AG20443 (cell line): Measurements from ENCODE around the gene LGALS9B.
"Not testable (repeated sequence)": the region's sequence is repeated elsewhere in the genome, so short reads cannot be mapped to it uniquely, and the experiment has no call there.

Experiments used
- DNase-seq: peaks from one replicate; pipeline ENCODE4 v3.0.0; 2012; ENCODE audit warnings: low spot score, mixed read lengths

LGALS9B gene

DNA sequence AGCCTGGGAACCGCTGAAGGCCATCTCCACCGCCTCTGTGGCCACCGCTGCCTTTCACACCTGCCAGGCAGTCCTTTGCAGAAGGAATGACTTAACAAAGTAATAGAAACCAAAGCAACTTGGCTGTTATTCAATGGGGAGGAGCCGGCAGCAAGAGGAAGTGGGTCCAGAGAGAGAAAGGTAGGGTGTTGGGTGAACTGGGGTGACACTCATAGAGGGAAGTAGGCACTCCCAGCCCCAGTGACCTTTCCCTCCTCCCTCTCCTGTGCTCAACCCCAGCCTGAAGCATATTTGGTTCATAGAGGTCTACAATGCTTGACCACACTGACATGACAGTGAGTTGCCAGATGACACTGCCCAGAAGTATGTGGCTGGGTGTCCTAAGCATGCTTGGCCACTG is at the start of gene LGALS9B:
Gene LGALS9B, minus strand, starts transcription at position 93 of the 400 bp plus-strand sequence. Its CDS starts 69 bp downstream, at position 24.
- DNase-seq = not testable (repeated sequence)

DNA sequence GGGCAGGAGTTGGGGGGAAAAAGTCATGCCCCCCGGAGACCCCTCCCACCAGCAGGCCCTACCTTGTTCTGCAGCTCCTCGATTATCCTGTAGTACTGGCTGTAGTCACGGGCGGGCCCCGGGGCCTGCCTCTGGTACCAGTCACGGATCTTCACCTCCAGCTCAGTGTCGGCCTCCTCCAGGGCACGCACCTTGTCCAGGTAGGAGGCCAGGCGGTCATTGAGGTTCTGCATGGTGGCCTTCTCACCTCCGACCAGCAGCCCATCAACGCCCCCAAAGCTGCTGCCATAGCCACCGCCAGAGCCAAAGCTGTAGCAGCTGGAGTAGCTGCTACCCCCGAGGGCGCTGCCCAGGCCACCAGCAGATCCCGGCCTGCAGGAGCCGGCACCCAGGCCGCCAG is 49.6 kb upstream of the LGALS9B start:
- not testable (repeated sequence) for DNase-seq

DNA sequence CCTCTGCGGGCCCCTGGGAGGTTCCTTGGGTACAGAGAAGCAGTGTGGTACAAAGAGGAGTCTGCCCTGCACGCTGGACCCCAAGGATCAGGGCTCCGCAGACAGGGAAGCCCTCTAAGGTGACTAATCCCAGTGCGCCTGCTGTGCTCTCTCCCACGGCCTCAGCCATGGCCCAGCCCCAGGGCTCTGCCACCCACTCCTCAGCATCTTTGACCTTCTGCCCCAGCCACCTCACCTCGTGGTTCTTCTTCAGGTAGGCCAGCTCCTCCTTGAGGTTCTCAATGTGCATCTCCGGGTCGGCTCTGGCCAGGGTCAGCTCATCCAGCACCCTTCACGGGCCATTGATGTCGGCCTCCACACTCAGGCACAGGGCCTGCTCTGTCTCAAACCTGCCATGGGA is 47.8 kb upstream of the LGALS9B start:
- DNase-seq = not testable (repeated sequence)

DNA sequence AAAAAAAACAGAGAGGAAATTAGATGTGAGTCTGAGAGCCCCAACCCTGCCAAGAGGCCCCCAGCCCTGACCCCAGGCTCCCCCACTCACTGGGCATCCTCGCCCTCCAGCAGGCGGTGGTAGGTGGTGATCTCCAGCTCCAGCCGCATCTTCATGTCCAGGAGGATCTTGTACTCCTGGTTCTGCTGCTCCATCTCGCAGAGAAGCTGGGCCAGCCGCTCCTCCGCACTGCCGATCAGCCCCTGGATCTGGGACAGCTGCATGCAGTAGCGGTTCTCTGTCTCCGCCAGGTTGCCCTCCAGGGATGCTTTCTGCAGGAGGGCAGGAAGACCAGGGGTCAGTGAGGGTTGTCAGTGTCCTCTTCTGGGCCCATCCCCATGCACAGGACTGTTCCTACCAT is 46.2 kb upstream of the LGALS9B start:
- not testable (repeated sequence) for DNase-seq

DNA sequence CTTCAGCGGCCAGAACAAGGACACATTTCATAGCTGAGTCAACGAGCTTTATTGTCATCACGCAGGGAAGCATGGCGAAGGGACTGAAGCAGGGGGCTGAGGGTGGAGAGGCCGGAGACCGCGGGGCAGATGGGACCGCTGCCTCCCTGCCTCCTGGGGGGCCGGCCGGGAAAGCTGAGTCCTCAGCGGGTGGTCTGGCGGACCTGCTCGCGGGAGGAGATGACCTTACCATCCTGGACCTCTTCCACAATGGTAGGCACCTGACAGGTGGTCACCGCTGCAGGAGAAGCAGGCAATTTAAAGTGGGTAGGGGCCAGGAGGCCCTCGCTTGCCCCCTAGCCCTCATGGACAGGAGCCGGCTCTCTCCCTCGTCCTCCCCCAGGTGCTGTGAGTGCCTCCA is 45.0 kb upstream of the LGALS9B start:
- DNase-seq = not testable (repeated sequence)

DNA sequence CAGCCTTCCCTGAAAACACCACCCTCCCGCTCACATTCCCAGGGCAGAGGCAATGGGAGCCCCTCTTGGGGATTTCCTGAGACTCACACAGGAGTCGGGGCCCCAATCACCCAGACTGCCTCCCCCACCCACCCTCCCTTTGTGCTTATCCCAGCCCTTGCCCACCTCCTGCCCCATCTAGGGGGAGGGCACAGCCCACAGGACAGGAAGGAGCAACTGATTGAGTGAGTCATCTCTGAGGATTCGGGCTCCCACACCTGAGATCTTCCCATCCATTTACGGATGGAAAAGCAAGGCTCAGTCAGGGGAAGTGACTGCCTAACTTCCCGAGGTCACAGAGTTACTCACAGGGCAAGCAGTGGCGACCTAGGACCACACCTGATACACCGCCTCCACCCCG is 44.4 kb upstream of the LGALS9B start:
- DNase-seq = not testable (repeated sequence)

DNA sequence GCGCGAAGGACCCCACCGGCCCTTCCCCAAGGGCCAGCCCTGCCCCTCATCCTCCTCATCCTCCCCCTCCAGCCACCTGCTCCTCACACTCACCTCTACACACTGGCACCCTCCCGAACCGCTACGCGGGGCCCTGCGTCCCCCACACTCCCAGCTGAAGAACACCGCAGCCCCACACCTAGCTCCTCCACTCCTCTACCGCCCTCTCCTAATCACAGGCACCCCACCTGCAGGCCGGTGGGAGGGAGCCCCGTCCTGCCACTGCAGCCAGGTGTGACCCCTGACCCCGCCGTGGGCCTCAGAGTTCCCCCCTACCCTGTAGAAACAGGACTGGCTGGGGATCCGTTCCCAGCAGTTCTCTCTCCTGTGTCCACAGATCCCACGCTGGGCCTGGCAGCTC is 38.0 kb upstream of the LGALS9B start:
- not testable (repeated sequence) for DNase-seq

DNA sequence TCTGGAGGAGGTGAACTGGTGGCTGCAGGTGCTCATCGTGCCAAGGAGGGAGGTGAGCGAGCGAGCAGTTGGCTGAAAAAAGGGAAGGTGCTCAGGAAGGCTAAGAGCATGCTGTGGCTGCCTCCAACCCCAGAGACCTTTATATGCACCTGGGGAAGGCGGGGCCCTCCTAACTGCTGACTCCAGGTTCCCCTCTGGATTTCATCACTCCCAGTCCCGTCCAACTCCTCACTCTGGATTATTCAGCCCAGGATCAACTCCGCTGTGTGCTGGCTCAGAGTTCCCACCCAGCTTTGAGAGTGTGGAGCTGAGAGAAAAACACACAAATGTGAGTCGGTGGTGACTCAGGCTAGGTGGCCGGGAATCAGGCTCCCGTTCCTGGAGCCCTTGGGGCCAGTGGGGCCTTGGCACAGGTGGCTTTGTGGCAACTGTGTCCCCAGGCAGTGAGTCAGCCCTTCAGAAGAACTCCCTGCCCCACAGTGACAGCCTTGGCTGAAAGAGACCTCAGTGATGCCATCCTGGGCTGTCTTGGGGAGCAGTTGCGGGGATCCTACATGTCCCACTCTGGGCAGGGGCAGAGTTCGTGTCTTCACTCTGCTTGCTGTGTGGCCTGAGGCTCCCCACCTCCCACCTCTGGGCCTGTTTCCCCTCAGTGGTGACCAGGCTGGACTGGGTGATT is 37.2 kb upstream of the LGALS9B start:
- not testable (repeated sequence) for DNase-seq

DNA sequence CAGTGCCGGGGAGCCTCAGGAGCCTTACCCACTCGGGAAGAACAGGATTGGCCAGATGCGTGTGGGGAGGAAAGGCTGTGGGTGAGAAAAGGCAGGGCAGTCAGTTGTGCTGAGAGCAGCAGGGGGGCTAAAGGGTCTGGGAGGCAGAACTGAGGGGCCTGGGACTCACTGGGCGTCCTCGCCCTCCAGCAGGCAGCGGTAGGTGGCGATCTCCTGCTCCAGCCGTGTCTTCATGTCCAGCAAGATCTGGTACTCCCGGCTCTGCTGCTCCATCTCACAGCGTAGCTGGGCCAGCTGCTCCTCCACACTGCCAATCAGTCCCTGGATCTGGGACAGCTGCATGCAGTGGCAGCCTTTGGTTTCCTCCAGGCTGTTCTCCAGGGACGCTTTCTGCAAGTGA is 34.6 kb upstream of the LGALS9B start:
- not testable (repeated sequence) for DNase-seq

DNA sequence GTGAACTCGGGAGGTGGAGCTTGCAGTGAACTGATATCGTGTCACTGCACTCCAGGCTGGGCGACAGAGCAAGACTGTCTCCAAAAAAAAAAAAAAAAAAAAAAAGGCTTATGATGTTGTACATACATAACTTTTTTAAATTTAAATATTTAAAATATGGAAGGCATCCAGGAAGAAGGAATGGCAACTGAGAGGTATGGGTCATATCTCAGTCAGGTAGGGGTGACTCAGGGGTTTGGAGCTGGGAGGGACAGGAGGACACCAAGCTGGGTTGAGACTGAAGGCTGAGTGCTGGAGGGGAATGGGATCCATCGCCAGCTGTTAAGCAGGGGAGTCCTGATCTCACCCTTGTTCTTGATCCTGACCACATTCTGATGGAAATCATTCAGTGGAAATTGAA is 33.0 kb upstream of the LGALS9B start:
- DNase-seq = not testable (repeated sequence)

DNA sequence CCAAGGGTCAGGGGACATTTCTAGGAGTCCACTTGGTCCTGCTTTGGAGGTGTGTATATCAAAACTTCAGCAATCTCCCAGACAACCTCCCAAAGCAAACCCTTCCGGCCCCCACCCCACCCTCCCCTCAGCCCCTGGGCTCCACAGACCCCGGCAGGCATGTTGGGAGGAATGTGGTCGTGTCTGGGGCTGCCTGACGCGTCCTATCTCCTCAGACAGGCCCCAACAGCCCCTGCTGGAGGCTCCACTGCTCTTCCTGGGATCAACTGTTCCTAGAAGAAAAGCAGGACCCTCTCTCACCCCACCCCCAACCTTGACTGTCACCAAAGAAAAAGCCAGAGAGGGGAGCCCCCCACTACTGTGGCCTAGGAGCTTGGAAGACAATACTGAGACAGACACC is 28.1 kb upstream of the LGALS9B start:
- DNase-seq = not testable (repeated sequence)

DNA sequence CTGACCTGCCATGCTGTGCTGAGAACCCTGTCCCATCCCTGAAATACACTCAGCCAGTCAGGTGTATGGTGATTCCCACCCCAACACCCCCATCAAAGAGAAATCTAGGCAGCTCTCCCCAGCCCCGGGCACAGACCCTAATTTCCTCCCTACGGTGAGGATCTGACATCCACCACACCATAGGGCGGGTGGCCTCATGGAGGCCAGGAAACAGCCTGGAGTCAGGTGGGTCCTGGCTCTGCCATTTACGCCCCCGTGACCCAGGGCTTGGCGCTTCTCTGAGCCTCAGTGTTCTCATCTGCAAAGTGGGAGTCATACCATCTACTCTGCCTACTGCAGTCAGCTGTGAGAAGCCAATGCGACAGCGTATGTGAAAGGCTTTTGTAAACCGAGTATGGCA is 27.4 kb upstream of the LGALS9B start:
- not testable (repeated sequence) for DNase-seq

DNA sequence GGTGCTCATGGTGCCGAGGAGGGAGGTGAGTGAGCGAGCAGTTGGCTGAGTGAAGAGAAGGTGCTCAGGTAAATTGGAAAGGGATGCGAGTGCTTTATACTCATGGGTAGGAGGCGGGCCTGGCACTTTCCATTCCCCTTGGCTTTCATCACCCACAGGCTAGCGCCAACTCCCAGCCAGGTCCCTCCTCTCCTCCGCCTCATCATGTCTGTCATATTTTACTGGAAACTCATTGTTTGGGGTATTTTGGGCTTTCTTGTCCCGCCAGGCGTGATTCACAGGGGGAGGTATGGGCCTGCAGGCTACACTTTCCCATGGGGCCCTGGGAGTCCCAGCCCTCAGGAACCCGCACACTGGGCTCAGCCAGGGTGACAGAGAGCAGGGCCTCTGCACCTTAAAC is 26.8 kb upstream of the LGALS9B start:
- DNase-seq = not testable (repeated sequence)

DNA sequence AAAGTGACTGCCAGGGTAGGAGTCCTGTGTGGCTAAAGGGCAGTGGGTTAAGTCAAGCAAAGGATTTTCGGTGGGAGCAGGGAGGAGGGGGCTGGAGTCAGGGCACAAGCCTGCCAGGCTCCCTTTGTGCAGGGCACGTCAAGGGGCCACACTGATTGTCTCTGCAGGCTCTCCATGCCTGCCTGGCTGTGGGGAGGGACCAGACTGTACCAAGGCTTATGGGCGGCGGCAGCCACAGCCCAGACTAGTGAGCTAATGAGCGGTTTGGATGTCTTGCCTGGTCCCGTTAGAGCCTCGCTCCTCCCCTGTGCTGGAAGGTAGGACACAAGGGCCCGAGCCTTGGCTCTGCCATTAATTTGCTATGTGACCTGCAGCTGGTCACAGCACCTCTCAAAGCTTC is 25.6 kb upstream of the LGALS9B start:
- DNase-seq = not testable (repeated sequence)

DNA sequence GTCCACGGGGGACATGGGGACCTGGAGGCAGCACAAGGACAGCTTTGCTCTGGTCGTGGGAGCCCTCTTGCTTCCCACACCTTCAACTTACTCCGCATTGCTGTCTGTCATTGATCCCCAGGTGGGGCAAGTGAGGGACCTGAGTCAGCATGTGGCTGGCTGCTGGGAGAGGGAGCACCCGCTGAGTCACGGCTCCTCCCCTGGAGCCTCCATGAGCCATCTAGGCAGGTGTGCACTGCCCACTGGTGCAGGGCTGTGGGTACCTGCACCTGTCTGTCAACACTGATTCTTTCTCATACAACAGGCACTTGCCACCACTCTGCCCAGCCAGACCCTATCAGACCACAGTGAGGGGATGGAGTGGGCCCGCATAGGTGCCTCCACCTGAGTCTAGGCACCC is 24.8 kb upstream of the LGALS9B start:
- DNase-seq = not testable (repeated sequence)

DNA sequence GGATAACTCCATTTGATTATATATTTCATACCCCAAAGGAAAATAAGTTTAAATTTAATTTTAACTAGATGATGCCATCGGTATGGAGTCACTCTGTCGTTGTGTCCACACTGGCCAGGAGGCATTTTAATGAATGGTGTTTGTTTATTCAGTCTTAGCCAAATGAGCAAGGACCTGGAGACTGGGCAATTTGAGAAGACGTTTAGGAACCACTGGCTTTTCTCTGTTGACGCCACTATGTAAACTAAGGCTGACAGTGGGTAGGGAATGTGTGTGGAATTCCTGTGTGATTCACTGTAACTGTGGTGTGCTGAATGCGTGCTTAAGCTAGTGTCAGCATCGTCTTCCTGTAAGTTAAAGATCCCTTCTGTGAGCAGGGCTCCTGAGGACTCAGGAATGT is 17.6 kb upstream of the LGALS9B start:
- not testable (repeated sequence) for DNase-seq

DNA sequence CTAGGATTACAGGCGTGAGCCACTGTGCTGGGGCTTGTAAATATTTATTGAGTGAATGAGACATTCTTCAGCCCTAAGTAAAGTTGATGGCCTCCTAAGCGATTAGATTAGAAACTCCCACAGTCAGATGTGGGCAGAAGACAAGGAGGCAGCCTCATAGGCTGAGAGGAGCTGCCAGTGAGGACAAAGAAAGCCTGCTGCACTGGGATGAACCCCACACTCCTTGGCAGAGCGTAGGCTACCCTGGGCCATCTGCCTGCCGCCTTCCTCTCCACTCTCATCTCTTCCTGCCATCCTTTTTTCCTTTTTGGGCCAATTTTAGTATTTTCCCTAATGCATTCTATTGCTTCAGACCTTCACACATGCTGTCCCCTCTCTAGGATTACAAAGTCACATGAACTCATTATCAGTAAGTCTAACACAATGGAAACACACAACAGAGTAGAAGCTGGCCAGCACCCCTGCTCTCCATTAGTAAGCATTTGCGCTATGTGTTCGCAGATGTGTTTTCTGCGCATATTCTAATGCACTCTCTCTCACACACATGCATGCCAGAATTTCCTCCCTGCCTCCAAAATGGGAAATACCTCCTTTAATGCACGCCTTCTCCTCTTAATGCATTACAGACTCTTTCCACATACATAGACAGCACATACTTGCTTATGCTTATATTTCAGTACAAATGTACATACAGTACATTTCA is 12.7 kb upstream of the LGALS9B start:
- not testable (repeated sequence) for DNase-seq

DNA sequence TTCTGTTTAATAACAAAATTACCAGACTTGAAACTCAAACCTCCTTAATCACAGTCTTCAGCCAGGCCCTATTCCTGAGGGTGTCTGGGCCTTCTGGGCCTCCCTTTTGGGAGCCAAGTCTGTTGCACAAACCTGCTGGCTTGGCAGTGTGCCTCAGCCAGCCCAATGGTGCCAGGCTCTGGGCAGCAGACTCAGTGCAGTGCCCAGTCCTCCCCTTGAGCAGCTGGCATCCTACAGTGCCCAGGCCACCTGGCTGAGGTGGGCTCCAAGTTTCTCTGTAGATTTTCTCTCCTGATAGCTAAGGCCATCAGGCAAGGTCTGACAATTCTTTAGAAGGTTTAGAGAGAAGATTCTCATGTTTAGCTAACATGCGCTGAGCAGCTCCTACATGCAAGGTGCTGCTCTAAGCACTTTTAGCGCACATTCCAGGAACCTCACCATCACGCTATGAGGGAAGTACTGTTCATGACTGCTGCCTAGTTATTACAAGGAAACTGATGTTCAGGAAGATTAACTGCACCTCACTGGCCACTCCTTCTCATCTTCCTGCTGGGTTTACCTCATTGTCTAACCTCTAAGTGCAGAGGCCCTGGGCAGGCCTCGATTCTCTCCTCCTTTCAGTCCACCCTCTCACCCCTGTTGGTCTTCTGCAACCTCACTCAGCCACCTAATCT is 10.2 kb upstream of the LGALS9B start:
- DNase-seq = not testable (repeated sequence)

DNA sequence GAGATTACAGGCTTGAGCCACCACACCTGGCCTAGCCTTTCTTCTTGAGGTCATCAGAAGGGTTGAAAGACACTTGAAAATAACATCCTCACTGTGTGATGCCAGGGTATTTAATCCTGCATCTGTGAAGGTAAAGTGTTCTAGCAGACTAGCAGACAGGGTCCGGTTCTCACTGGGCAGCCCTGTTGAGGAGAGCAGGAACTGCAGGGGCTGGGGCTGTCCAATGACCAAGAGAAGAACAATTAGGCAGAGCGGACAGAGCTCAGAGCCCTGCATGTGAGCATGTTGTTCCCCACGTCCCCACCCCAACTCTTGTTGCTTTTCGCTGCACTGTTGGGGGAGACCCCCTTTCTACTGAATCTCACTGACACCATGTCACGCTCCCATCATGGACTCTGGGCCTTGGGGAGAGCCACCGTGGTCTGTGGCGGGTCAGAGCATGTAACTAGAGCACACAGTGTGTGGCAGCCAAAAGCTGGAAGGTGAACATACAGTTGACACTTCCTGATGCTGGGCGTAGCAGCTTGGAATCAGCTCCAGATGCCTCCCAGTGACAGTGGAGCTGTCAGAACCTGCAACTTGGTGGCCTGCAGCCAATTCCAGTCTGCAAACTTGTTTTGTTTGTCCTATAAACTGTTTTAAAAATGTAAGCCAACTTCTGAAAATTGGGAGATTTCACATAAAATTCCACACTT is 7.9 kb upstream of the LGALS9B start:
- not testable (repeated sequence) for DNase-seq

DNA sequence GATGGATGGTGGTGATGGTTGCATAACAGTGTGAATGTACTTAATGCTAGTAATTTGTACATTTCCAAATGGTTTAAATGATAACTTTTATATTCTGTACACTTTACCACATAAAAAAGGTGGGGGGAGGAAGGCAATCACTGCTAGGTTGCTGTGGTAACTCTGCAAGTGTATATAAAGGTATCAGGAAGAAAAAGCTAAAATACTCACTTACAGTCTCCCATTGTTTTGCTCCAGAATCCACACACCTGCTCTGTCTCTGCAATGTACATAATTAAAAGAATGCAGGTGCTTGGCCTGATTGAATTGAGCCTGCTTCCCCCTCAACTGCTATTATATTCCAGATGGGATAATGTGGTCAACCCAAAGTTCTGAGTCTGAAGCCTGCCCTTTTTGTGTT is 6.7 kb upstream of the LGALS9B start:
- DNase-seq = not testable (repeated sequence)

DNA sequence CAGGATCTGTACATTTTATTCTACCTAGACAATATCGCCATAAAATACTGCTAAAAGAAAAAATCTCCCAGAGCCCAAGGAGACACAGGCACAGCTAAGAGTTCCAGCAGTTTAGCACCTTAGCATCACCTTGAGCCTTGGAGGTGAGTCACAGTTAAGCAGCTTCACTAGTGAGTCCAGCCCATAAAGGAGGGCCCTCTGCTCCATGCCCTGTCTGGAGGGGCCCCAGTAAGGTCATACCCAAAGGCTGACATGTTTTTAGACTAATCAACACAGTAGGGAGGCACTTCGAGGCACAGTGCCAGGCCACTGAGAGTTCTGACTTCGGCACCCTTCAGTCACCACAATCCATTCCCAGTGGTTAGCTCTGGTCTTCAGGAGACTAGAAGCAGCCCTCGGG is 2.6 kb upstream of the LGALS9B start:
- DNase-seq = not testable (repeated sequence)

DNA sequence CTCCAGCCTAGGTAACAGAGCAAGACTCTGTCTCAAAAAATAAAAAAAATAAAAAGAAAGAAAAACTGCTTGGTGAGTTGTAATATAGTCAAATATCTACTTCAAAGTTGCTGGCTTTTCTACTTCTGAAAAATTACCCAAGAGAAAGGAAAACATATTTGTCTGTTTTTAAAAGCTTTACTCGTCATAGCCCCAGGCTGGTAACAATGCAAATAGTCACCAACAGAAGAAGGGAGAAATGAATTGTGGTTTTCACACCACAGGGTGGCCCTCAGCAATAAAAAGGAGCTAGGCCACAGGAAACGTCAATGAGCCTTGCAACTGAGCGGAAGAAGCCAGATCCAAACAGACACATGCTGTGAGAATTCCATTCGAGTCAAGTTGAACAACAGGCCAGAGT is 1.8 kb upstream of the LGALS9B start:
- not testable (repeated sequence) for DNase-seq
